GM21447 (cell line): ENCODE results near the gene PDE9A.

Experiments
- ATAC-seq: cut with Tn5 transposase; IDR thresholded peaks from one replicate; pipeline ENCODE4 v1.9.1; 2021; ENCODE audit not compliant: unreplicated experiment

PDE9A gene

DNA sequence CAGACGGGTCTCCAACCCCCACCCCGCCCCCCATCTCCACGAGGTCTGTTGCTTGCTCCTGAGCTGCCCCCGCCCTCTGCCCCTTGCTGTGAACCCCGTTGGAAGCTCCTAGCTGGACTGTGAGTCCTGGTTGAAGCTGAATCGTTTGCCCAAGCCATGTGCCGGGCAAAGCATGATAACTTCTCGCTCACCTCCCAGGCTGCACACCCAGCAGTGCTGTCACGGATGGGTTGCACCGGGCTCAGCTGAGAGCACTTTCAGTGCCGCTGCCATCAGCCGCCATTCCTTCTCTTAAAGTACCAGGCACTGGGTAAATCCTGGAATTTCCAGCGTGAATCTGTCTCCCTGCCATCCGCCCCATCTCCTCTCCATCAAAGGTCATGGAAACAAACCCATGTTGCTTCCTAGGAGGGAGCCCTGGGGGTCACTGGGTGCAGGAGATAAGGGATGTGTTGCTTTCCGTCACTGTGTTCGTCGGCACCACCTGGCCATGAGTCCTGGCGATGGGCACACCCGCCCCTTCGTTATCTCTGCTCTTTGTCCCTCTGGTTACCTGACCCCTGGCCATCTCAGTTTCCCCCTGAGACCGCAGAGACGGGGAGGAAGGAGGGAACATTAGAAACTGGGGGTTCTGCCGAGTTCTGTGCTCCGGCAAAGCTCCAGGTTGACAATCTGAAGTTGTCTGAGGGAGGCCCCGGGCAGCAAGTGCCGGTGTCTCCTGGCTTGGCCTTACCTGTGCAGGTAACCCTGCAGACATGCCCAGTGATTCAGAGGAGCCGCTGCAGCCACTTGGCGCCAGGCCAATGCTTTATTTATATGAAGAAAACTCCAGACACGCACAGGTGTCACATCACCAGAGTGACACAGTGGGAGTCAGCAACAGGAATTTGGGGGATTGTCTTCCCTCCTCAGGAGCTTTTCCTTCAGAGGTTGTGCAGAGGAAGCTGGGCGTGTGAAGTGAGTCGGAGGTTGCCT lies 2.7 kb downstream of the PDE9A start:
- no peak for ATAC-seq

GRCh38 chr21:42656872-42657271 lies 3.5 kb downstream of the PDE9A start:
- no peak for ATAC-seq

DNA sequence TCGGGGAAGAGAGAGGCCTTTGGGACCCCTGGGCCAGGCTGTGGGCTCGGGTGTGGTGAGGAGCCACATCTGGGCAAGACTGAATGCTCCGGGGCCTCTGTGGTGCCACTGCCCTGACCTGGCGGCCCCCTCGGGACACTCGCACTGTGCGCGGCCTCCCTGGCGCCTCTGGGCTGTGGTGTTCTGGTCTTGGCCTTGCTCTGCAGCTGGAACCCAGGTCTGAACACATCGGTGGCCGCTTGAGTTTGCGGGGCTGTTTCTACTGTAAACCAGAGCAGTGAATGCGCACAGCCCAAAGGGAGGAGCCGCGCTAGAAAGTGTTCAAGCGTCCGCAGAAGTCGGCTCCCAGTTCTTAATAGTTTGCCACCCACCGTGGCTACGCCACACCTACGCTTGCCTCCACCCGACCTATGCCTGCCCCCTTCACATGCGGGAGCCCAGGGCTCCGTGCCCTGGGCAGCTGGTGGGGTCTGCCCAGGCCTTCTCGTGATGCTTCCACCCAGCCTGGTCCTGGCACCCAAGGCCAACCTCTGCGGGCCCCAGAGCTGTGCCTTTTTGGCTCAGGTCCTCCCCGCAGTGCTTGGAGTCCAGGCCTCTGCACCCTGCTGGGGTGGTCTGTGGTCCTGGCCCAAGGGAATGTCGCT lies 4.4 kb downstream of the PDE9A start:
- ATAC-seq, result no peak

- no peak for ATAC-seq
Observed at GRCh38 chr21:42658320-42659105, 5.1 kb downstream of the PDE9A start.

DNA sequence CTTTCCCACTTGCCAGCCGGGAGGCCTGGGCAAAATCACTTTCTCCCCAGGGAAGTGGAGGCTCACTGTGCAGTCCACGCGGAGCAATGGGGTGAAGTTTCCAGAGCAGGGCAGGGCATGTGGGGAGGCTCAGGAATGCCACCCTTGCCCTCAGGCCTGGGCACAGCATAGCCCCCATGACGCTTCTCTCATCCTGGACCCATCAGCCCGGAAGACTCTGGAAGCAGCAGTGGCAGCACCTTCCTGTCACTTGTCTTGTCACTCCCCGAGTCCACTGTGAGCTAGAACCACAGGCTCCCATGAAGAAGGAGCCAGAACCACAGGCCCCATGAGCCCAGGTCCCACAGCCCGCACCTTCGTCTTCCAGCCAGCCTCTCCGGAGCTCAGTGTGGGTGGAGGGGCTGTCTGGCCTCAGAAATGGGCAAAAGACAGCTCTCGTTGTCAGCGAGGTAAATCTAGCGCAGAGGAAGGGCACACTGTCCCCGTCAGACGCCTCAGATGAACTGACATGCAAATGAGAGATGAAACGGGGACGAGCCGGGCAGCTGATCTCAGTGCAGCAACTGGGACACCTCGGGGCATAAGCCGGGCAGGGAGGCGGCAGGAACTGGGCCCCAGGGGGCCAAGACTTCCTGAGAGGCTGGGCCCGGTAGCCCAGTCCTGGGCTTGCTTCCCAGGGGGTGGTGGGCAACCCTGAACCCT lies 6.1 kb downstream of the PDE9A start:
- ATAC-seq, result no peak

- ATAC-seq, result no peak
Observed at GRCh38 chr21:42660118-42660470, 6.7 kb downstream of the PDE9A start.

GRCh38 chr21:42661688-42662429 lies 8.4 kb downstream of the PDE9A start:
- ATAC-seq, result no peak

GRCh38 chr21:42662430-42663199 lies 9.2 kb downstream of the PDE9A start:
- no peak for ATAC-seq

- ATAC-seq, result no peak
Observed at GRCh38 chr21:42663200-42663750, 9.9 kb downstream of the PDE9A start.

- ATAC-seq, result no peak
Observed at GRCh38 chr21:42663860-42664535, 10.6 kb downstream of the PDE9A start.

- ATAC-seq, result no peak
Observed at GRCh38 chr21:42664614-42665013, 11.2 kb downstream of the PDE9A start.

DNA sequence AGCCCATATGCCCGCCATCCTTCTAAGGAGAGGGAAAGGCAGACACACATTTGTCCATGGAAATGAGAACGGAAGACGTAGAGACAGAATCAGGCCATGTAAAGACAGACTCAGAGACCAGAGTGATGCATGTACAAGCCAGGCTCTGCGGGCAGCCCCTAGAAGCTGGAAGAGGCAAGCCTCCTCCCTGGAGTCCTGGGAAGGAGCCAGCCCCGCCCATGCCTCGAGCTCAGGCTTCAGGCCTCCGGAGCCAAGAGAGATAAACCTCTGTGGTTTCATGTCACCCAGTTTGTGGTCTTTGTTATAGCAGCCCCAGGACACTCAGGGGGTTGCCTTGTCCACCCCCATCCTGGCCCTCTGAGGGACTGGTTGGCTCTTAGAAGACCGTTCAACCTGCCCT lies 11.6 kb downstream of the PDE9A start:
- no peak for ATAC-seq

DNA sequence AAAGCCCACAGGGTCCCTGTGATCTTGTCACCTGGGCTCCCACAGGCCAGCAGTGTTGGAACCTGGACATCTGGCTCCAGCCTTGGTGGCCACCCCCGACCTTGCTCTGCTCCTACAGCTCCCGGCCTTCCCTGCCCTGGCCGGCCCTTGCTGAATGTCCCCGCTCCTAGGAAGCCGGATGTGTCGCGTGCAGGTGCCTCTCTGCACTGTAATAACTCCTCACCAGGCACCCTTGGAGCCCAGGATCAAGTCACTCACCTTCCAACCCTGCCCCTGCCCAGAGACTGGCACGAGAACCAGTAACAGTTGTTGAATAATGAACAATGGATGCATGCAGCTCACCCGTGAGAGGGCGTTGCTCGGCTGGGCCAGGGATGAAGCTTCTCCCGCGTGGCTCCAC lies 12.1 kb downstream of the PDE9A start:
- no peak for ATAC-seq

DNA sequence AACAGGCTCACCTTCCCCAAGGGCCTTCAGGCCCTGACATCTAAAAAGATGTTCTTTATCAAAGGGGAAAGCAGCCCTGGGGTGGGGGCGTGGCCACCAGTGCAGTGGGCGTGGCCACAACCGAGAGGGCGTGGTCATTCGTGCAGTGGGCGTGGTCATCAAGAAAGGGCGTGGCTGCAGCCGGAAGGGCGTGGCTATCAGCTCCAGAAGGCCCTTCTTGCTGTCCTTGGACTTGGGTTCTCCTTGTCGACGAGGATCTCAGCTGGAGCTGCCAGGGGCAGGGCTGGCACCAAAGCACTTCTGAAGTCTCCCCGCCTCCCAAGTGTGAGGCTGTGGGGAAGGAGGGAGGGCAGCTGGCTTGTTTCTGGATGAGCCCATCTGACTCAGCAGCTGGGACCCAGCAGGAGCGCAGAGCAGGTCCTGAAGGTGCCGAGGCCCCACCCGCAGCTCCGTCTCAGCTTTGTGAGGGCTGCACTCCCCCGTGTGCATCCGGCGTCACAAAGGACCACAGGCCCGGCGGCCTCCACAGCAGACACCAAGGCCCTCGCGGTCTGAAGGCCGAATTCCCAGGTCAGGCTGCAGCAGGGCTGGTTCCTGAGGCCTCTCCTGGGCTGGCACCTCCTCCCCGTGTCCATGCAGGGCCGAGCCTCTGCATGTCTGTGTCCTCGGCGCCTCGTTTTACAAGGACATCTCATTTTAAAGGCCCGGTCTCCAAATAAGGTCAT lies 12.8 kb downstream of the PDE9A start:
- ATAC-seq, result no peak

GRCh38 chr21:42666925-42667324 lies 13.5 kb downstream of the PDE9A start:
- ATAC-seq, result no peak

- ATAC-seq, result no peak
Observed at GRCh38 chr21:42668298-42668992, 15.0 kb downstream of the PDE9A start.

GRCh38 chr21:42669041-42669440 lies 15.6 kb downstream of the PDE9A start:
- ATAC-seq, result no peak
